Stomach (tissue), 9 donors: ENCODE results near the gene GPC5. TPM values are rescaled to one million over a fixed set of nuclear protein-coding genes. Genes with fewer than 3 reads are reported as not detected.

ENCODE experiments used
- DNase-seq, 2 donors: peaks; one replicate each; pipeline versions ENCODE4 v3.0.0 to v3.0.0-alpha.2; 2013 to 2019
- H3K27ac ChIP-seq, 5 donors: fragments of 200-600 bp in 4 of 5; sonication (generic) in 4 of 5; one replicate each; pipeline ENCODE4 v1.5.1; 2013 to 2019; ENCODE audit warnings: mild to moderate bottlenecking in 1 of 5, moderate library complexity in 1 of 5
- H3K27me3 ChIP-seq, 3 donors: fragments of 200-600 bp; sonication (generic); one replicate each; pipeline ENCODE4 v1.5.1; 2017 to 2019; ENCODE audit warnings: mixed run types in 1 of 3
- H3K36me3 ChIP-seq, 4 donors: fragments of 200-600 bp; sonication (generic); 1 replicate in 3 of 4; 2 replicates in 1 of 4; pipeline ENCODE4 v1.5.1; 2016 to 2019
- H3K4me1 ChIP-seq, 4 donors: fragments of 200-600 bp; sonication (generic); one replicate each; pipeline ENCODE4 v1.5.1; 2016 to 2019
- H3K4me3 ChIP-seq, 4 donors: fragments of 200-600 bp; sonication (generic) in 3 of 4; one replicate each; pipeline ENCODE4 v1.5.1; 2016 to 2019; ENCODE audit warnings: mild to moderate bottlenecking in 1 of 4
- H3K9me3 ChIP-seq, 4 donors: fragments of 200-600 bp; sonication (generic); one replicate each; pipeline ENCODE4 v1.5.1; 2016 to 2019
- CTCF ChIP-seq, 7 experiments: fragments of 450-650 bp in 4 of 7; fragments of 200-600 bp in 3 of 7; sonication (generic) in 3 of 7; IDR thresholded peaks; one replicate each; pipeline ENCODE4 v1.5.1; 2016 to 2019; ENCODE audit warnings: antibody characterized with exemption in 7 of 7, control low read depth in 2 of 7, mild to moderate bottlenecking in 1 of 7
- EP300 ChIP-seq: sonication (generic); formaldehyde crosslinking; IDR thresholded peaks from one replicate; pipeline ENCODE4 v1.6.1; 2017; ENCODE audit warnings: antibody characterized with exemption
- POLR2A ChIP-seq, 4 donors: fragments of 450-650 bp; IDR thresholded peaks; one replicate each; pipeline ENCODE4 v1.6.1; 2016; ENCODE audit warnings: antibody characterized with exemption in 4 of 4, control low read depth in 2 of 4, mild to moderate bottlenecking in 1 of 4, moderate library complexity in 1 of 4
- POLR2AphosphoS5 ChIP-seq, 3 donors: sonication (generic); formaldehyde crosslinking; IDR thresholded peaks; one replicate each; pipeline ENCODE4 v1.6.1; 2016; ENCODE audit warnings: antibody characterized with exemption in 3 of 3
- WGBS, 5 donors: extraction: QIAGEN DNeasy Blood & Tissue Kit in 3 of 5; methylation state at CpG; one replicate each; pipeline versions ENCODE4 v1.1.5 to v1.1.7; 2013 to 2018; 5-methylcytosine and 5-hydroxymethylcytosine counted together
- intact Hi-C: fragments of 100-400 bp; cut with DNase I; formaldehyde crosslinking; loops from one replicate; pipeline ENCODE4 v1.15.1; 2023; ENCODE audit warnings: low total_unique reads
- polyA plus RNA-seq, 3 donors: library from polyadenylated mRNA; stranded (reverse); fragments of 200-250 nt; gene quantifications; one replicate each; pipeline ENCODE4 v1.2.3, GENCODE V29; 2013
- total RNA-seq, 5 donors: library from RNA; depleted of rRNA; stranded (reverse); fragments of >200 nt; gene quantifications; one replicate each; pipeline versions ENCODE4 v1.1.0 to v1.2.3, GENCODE V29; 2014 to 2016
- donor health status: healthy with polysubstance abuse.
- donor health status: Bipolar disorder and iron deficiency.
- donor health status: healthy.

Gene GPC5
- total and polyA plus RNA-seq, 8 donors, result 0.87 to 2.8 TPM; not detected in 6

- H3K27ac ChIP-seq, result no peak overlapping the region
- H3K36me3 ChIP-seq, result no peaks in the 10 kb centered on the region
- no peaks in the 10 kb centered on the region for H3K4me1 ChIP-seq
- no peak for DNase-seq
- TF ChIP-seq POLR2AphosphoS5 (IDR thresholded peaks at IDR 0.05), result no peak
- TF ChIP-seq POLR2A (IDR thresholded peaks at IDR 0.05), result no peak
- no peak for TF ChIP-seq EP300
- TF ChIP-seq CTCF (IDR thresholded peaks at IDR 0.05), result no peak
- intact Hi-C loops, result no loop called here
- no peak overlapping the region for H3K4me3 ChIP-seq
- H3K9me3 ChIP-seq, result peaks cover 0 to 3% (median 0%) of the 10 kb centered on the region in 4 donors
- 85 to 100% (median 90%) methylated on average over 2 of the region's 2 CpGs for WGBS, 5 donors
- no peaks in the 10 kb centered on the region for H3K27me3 ChIP-seq
Observed at GRCh38 chr13:91649456-91649855, 251.0 kb downstream of the GPC5 start.

- TF ChIP-seq POLR2AphosphoS5 (IDR thresholded peaks at IDR 0.05), result no peak
- no peak for TF ChIP-seq CTCF (IDR thresholded peaks at IDR 0.05)
- no peak for TF ChIP-seq POLR2A (IDR thresholded peaks at IDR 0.05)
- TF ChIP-seq EP300, result no peak
- no peaks in the 10 kb centered on the region for H3K4me1 ChIP-seq
- H3K9me3 ChIP-seq, result peaks cover 0 to 3% (median 0%) of the 10 kb centered on the region in 4 donors
- H3K36me3 ChIP-seq, result no peaks in the 10 kb centered on the region
- no peak for DNase-seq
- no peak overlapping the region for H3K27ac ChIP-seq
- H3K4me3 ChIP-seq, result no peak overlapping the region
- no peaks in the 10 kb centered on the region for H3K27me3 ChIP-seq
- intact Hi-C loops, result no loop called here
- WGBS, 5 donors, result 44 to 59% (median 57%) methylated on average over 10 of the region's 10 CpGs
Observed at GRCh38 chr13:91652404-91653301, 254.2 kb downstream of the GPC5 start.

- DNase-seq, result no peak
- Histone ChIP-seq H3K4me3 (no peak overlapping the region), H3K36me3 (no peaks in the 10 kb centered on the region), H3K4me1 (no peaks in the 10 kb centered on the region), H3K27ac (no peak overlapping the region), H3K27me3 (no peaks in the 10 kb centered on the region), H3K9me3 (no peaks in the 10 kb centered on the region)
- WGBS, 5 donors, result 73 to 89% (median 86%) methylated on average over 4 of the region's 4 CpGs
- intact Hi-C loops, result no loop called here
- no peak for TF ChIP-seq POLR2AphosphoS5 (IDR thresholded peaks at IDR 0.05)
- TF ChIP-seq POLR2A (IDR thresholded peaks at IDR 0.05), result no peak
- no peak for TF ChIP-seq EP300
- no peak for TF ChIP-seq CTCF (IDR thresholded peaks at IDR 0.05)
Observed at GRCh38 chr13:91655731-91656130, 257.3 kb downstream of the GPC5 start.

- Histone ChIP-seq H3K4me1 (no peaks in the 10 kb centered on the region), H3K4me3 (no peak overlapping the region), H3K36me3 (no peaks in the 10 kb centered on the region), H3K27me3 (no peaks in the 10 kb centered on the region), H3K9me3 (no peaks in the 10 kb centered on the region), H3K27ac (no peak overlapping the region)
- DNase-seq, result no peak
- 69 to 81% (median 72%) methylated on average over 2 of the region's 2 CpGs for WGBS, 5 donors
- intact Hi-C loops, result no loop called here
- TF ChIP-seq CTCF (IDR thresholded peaks at IDR 0.05), result no peak
- no peak for TF ChIP-seq POLR2AphosphoS5 (IDR thresholded peaks at IDR 0.05)
- no peak for TF ChIP-seq POLR2A (IDR thresholded peaks at IDR 0.05)
- no peak for TF ChIP-seq EP300
Observed at GRCh38 chr13:91657283-91657682, 258.9 kb downstream of the GPC5 start.
